Uterus (tissue), 4 donors: ENCODE data around the gene TASP1. TPM values are rescaled to one million over a fixed set of nuclear protein-coding genes. Genes with fewer than 3 reads are reported as not detected.

Experiments used
- DNase-seq, 2 donors: peaks; one replicate each; pipeline ENCODE4 v3.0.0-alpha.2; 2019 to 2020
- H3K27ac ChIP-seq, 2 donors: fragments of 200-600 bp; sonication (generic); 1 replicate in 1 of 2; 2 replicates in 1 of 2; pipeline ENCODE4 v1.5.1; 2016 to 2018
- H3K27me3 ChIP-seq, 2 donors: fragments of 200-600 bp; sonication (generic); one replicate each; pipeline ENCODE4 v1.5.1; 2018 to 2019; ENCODE audit warnings: control low read depth in 1 of 2
- H3K36me3 ChIP-seq, 2 donors: fragments of 200-600 bp; sonication (generic); one replicate each; pipeline ENCODE4 v1.5.1; 2019; ENCODE audit warnings: control low read depth in 1 of 2
- H3K4me1 ChIP-seq, 2 donors: fragments of 200-600 bp; sonication (generic); one replicate each; pipeline ENCODE4 v1.5.1; 2018 to 2019; ENCODE audit warnings: control low read depth in 1 of 2
- H3K4me3 ChIP-seq, 2 donors: fragments of 200-600 bp; sonication (generic); 1 replicate in 1 of 2; 2 replicates in 1 of 2; pipeline ENCODE4 v1.5.1; 2018 to 2019; ENCODE audit warnings: mild to moderate bottlenecking in 1 of 2
- H3K9me3 ChIP-seq, 2 donors: fragments of 200-600 bp; sonication (generic); one replicate each; pipeline ENCODE4 v1.5.1; 2019; ENCODE audit warnings: control low read depth in 1 of 2
- POLR2A ChIP-seq, 2 donors: fragments of 450-650 bp; IDR thresholded peaks; one replicate each; pipeline ENCODE4 v1.6.1; 2016; ENCODE audit warnings: antibody characterized with exemption in 2 of 2, mild to moderate bottlenecking in 1 of 2, moderate library complexity in 1 of 2
- intact Hi-C: fragments of 100-400 bp; cut with DNase I; formaldehyde crosslinking; loops from one replicate; pipeline ENCODE4 v1.15.1; 2023; ENCODE audit warnings: low total_unique reads
- total RNA-seq, 4 donors: library from RNA; depleted of rRNA in 3 of 4; stranded (reverse); fragments of >200 nt in 3 of 4; gene quantifications; one replicate each; pipeline versions ENCODE4 v1.1.0 to v1.2.4, GENCODE V29; 2014 to 2023
- TF ChIP-seq, protein P1 (sequence below), 4 experiments: fragments of 200-600 bp in 2 of 4; fragments of 450-650 bp in 2 of 4; sonication (generic) in 2 of 4; IDR thresholded peaks; one replicate each; pipeline ENCODE4 v1.5.1; 2016 to 2019; ENCODE audit warnings: antibody characterized with exemption in 4 of 4, mild to moderate bottlenecking in 2 of 4, moderate library complexity in 1 of 4
- donor health status: DM: yes; HTN: yes; CAD: no.

Gene TASP1
- total RNA-seq, 4 donors from 2014 or later: 1.3 to 34.4 (median 24.4) TPM

GRCh38 chr20:13586133-13586532 lies 52.6 kb downstream of the TASP1 start:
- Histone ChIP-seq H3K27ac (no peak overlapping the region), H3K4me1 (no peaks in the 10 kb centered on the region), H3K9me3 (no peaks in the 10 kb centered on the region), H3K4me3 (no peak overlapping the region), H3K36me3 (no peaks in the 10 kb centered on the region), H3K27me3 (no peaks in the 10 kb centered on the region)
- DNase-seq: no peak
- no peak for TF ChIP-seq POLR2A (IDR thresholded peaks at IDR 0.05)
- TF ChIP-seq, protein P1, sequence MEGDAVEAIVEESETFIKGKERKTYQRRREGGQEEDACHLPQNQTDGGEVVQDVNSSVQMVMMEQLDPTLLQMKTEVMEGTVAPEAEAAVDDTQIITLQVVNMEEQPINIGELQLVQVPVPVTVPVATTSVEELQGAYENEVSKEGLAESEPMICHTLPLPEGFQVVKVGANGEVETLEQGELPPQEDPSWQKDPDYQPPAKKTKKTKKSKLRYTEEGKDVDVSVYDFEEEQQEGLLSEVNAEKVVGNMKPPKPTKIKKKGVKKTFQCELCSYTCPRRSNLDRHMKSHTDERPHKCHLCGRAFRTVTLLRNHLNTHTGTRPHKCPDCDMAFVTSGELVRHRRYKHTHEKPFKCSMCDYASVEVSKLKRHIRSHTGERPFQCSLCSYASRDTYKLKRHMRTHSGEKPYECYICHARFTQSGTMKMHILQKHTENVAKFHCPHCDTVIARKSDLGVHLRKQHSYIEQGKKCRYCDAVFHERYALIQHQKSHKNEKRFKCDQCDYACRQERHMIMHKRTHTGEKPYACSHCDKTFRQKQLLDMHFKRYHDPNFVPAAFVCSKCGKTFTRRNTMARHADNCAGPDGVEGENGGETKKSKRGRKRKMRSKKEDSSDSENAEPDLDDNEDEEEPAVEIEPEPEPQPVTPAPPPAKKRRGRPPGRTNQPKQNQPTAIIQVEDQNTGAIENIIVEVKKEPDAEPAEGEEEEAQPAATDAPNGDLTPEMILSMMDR (IDR thresholded peaks at IDR 0.05): no peak
- intact Hi-C loops: no loop called here

DNA sequence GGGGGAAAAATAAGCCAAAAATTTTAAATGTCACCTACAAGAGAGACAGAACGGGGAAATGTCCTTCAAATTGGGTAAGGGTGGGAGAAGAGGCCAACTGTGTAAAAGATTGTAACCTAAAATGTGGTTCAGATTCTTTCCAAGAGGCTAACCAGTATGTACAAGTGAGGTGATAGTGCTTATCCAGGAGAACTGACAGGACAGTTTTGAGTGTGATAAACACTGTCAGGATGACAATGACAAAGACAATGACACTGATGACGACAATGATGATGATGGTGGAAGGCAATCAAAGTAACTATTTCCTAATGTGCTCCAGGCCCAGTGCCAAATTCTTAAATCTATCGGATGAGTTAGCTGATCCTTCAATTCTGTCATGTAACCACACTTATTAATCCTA lies 57.3 kb downstream of the TASP1 start:
- Histone ChIP-seq H3K27ac (no peak overlapping the region), H3K4me1 (no peaks in the 10 kb centered on the region), H3K9me3 (no peaks in the 10 kb centered on the region), H3K36me3 (no peaks in the 10 kb centered on the region), H3K27me3 (no peaks in the 10 kb centered on the region), H3K4me3 (no peak overlapping the region)
- intact Hi-C loops: no loop called here
- DNase-seq: no peak
- TF ChIP-seq POLR2A (IDR thresholded peaks at IDR 0.05): no peak
- TF ChIP-seq, protein P1 (IDR thresholded peaks at IDR 0.05): no peak

- intact Hi-C loops: no loop called here
- Histone ChIP-seq H3K4me1 (no peaks in the 10 kb centered on the region), H3K4me3 (no peak overlapping the region), H3K36me3 (no peaks in the 10 kb centered on the region), H3K27ac (no peak overlapping the region), H3K9me3 (no peaks in the 10 kb centered on the region), H3K27me3 (no peaks in the 10 kb centered on the region)
- DNase-seq: no peak
- TF ChIP-seq, protein P1 (IDR thresholded peaks at IDR 0.05): no peak
- TF ChIP-seq POLR2A (IDR thresholded peaks at IDR 0.05): no peak
Observed at GRCh38 chr20:13580707-13581106, 58.0 kb downstream of the TASP1 start.

DNA sequence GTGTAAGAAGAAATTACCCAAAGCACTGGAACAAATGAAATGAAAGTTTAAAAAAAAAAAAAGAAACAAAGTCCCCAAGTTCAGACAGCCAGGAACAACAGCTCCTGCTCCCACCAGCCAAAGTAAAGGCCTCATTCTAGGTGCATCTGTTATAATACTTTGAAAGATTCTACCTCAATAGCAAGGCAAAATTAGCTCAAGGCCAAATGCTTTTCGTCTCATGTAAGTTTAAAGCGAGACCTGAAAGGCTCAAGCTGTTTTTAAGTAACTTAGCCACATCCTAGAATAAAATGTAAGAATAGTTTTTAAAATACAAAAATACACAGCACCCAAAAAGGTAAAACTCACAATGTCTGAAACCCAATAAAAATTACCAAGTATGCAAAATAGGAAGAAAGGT lies 64.7 kb downstream of the TASP1 start:
- no peaks in the 10 kb centered on the region for H3K27me3 ChIP-seq
- DNase-seq: no peak
- TF ChIP-seq, protein P1 (IDR thresholded peaks at IDR 0.05): no peak
- no peak for TF ChIP-seq POLR2A (IDR thresholded peaks at IDR 0.05)
- H3K4me1 ChIP-seq: no peaks in the 10 kb centered on the region
- H3K4me3 ChIP-seq: no peak overlapping the region
- no peaks in the 10 kb centered on the region for H3K36me3 ChIP-seq
- no peak overlapping the region for H3K27ac ChIP-seq
- H3K9me3 ChIP-seq: no peaks in the 10 kb centered on the region
- intact Hi-C loops: no loop called here

- H3K9me3 ChIP-seq: no peaks in the 10 kb centered on the region
- intact Hi-C loops: no loop called here
- no peaks in the 10 kb centered on the region for H3K27me3 ChIP-seq
- no peak overlapping the region for H3K27ac ChIP-seq
- no peak overlapping the region for H3K4me3 ChIP-seq
- no peak for DNase-seq
- TF ChIP-seq POLR2A (IDR thresholded peaks at IDR 0.05): no peak
- TF ChIP-seq, protein P1 (IDR thresholded peaks at IDR 0.05): no peak
- no peaks in the 10 kb centered on the region for H3K36me3 ChIP-seq
- no peaks in the 10 kb centered on the region for H3K4me1 ChIP-seq
Observed at GRCh38 chr20:13571662-13572061, 67.1 kb downstream of the TASP1 start.
